H1 (cell line): Measurements from ENCODE around the gene CTDSP1.

ENCODE experiments used
- BRCA1 ChIP-seq: IDR thresholded peaks from 2 replicates; pipeline ENCODE4 v1.6.1; 2012; ENCODE audit warnings: low read depth, low read length, improper control_type of control experiment
- CBX8 ChIP-seq: fragments of 300-800, 300-1000 bp; sonication (generic); IDR thresholded peaks from 2 replicates; pipeline ENCODE4 v1.7.1; 2016; ENCODE audit warnings: low read depth, low read length, borderline replicate concordance
- CTCF ChIP-seq, 3 experiments: IDR thresholded peaks; 1 replicate in 2 of 3; 2 replicates in 1 of 3; pipeline versions ENCODE4 v1.5.1 to v1.6.1; 2011; ENCODE audit warnings: low read length in 3 of 3, mild to moderate bottlenecking in 3 of 3, inconsistent platforms in 2 of 3, low read depth in 1 of 3, moderate library complexity in 1 of 3; ENCODE audit not compliant: insufficient read depth in 1 of 3; ENCODE audit errors: control extremely low read depth in 1 of 3
- EP300 ChIP-seq, 2 experiments: IDR thresholded peaks; 1 replicate in 1 of 2; 2 replicates in 1 of 2; pipeline ENCODE4 v1.6.1; 2011 to 2012; ENCODE audit warnings: low read depth in 2 of 2, low read length in 2 of 2, mild to moderate bottlenecking in 2 of 2, borderline replicate concordance in 1 of 2, inconsistent platforms in 1 of 2, moderate library complexity in 1 of 2
- GABPA ChIP-seq: IDR thresholded peaks from 2 replicates; pipeline ENCODE4 v1.6.1; 2011; ENCODE audit warnings: mild to moderate bottlenecking, low read length, moderate library complexity, borderline replicate concordance; ENCODE audit not compliant: insufficient read depth
- HDAC6 ChIP-seq: IDR thresholded peaks from one replicate; pipeline ENCODE4 v1.7.1; 2012; ENCODE audit warnings: low read depth, mild to moderate bottlenecking, inconsistent platforms, low read length, moderate library complexity
- POLR2A ChIP-seq, 2 experiments: IDR thresholded peaks; 1 replicate in 1 of 2; 2 replicates in 1 of 2; pipeline ENCODE4 v1.6.1; 2011; ENCODE audit warnings: low read depth in 2 of 2, low read length in 2 of 2, mild to moderate bottlenecking in 2 of 2; ENCODE audit errors: control extremely low read depth in 1 of 2
- POLR2AphosphoS5 ChIP-seq: IDR thresholded peaks from 2 replicates; pipeline ENCODE4 v1.6.1; 2011; ENCODE audit warnings: low read depth, low read length
- RAD21 ChIP-seq, 2 experiments: IDR thresholded peaks in 1 of 2; conservative IDR thresholded peaks in 1 of 2; 2 replicates each; pipeline ENCODE4 v1.6.1; 2011; ENCODE audit warnings: low read depth in 2 of 2, low read length in 2 of 2, improper control_type of control experiment in 1 of 2, inconsistent platforms in 1 of 2, mild to moderate bottlenecking in 1 of 2, moderate library complexity in 1 of 2
- TCF12 ChIP-seq: IDR thresholded peaks from 2 replicates; pipeline ENCODE4 v1.6.1; 2011; ENCODE audit warnings: low read depth, mild to moderate bottlenecking, low read length
- TEAD4 ChIP-seq: IDR thresholded peaks from 2 replicates; pipeline ENCODE4 v1.6.1; 2012; ENCODE audit warnings: low read depth, low read length, inconsistent platforms, mixed read lengths

GRCh38 chr2:218368621-218369153, 31.0 kb upstream of the CTDSP1 start:
- TF ChIP-seq POLR2AphosphoS5 (no peak), CTCF (IDR thresholded peaks at IDR 0.05; ENCODE audit: control extremely low read depth in 1 of 3, insufficient read depth in 1 of 3, low read depth in 1 of 3, low read length in 3 of 3) (peak in 1 of 3 experiments; percentile 3; a peak in 1 of 4 replicates), POLR2A (IDR thresholded peaks at IDR 0.05; ENCODE audit: control extremely low read depth in 1 of 2, low read depth in 2 of 2, low read length in 2 of 2) (no peak), RAD21 (IDR thresholded peaks at IDR 0.05 in 1 of 2, conservative IDR thresholded peaks at IDR 0.05 in 1 of 2; ENCODE audit: low read depth in 2 of 2, low read length in 2 of 2) (0 out of 4 replicates have a peak, but pooled peaks of 1 of the 2 experiments have one; percentile 11), TEAD4 (no peak), BRCA1 (no peak), EP300 (IDR thresholded peaks at IDR 0.05; ENCODE audit: borderline replicate concordance in 1 of 2, low read depth in 2 of 2, low read length in 2 of 2) (no peak), CBX8 (no peak), TCF12 (no peak), GABPA (no peak), HDAC6 (no peak)
